H1 (cell line): ENCODE measurements around the gene TEKT5. TPM values are rescaled to one million over a fixed set of nuclear protein-coding genes. Genes with fewer than 3 reads are reported as not detected.

Experiments used
- CTCF ChIA-PET: fragments of 300-600 bp; sonication (Branson Sonifier 250); formaldehyde crosslinking; loops from one replicate; lab custom pipeline; 2021; ENCODE audit not compliant: partially characterized antibody; lab: Charles Lee
- POLR2A ChIA-PET: fragments of 300-600 bp; sonication (Branson Sonifier 250); formaldehyde crosslinking; loops from one replicate; lab custom pipeline; 2021; ENCODE audit warnings: inconsistent platforms; ENCODE audit not compliant: partially characterized antibody; lab: Charles Lee
- DNase-seq, 2 experiments: peaks; one replicate each; pipeline versions ENCODE4 v3.0.0 to v3.0.0-alpha.2; 2010 to 2022; ENCODE audit warnings: low spot score in 2 of 2, low read depth in 1 of 2, mixed read lengths in 1 of 2
- FAIRE-seq: peaks from 2 replicates; lab custom pipeline; 2011; peaks lifted over from hg19 to GRCh38; lab: Jason Lieb, UNC
- H2AFZ ChIP-seq: 2 replicates; pipeline ENCODE4 v1.8.1; 2012; ENCODE audit warnings: low read length, inconsistent platforms
- H2AK5ac ChIP-seq: 2 replicates; pipeline ENCODE4 v1.6.1; 2013; ENCODE audit warnings: low read depth, low read length
- H2BK120ac ChIP-seq: replicated peaks from 2 replicates; pipeline ENCODE3; 2013; ENCODE audit warnings: low read depth, low read length, inconsistent platforms
- H2BK12ac ChIP-seq: 2 replicates; pipeline ENCODE4 v1.6.1; 2013; ENCODE audit warnings: low read depth, low read length
- H2BK15ac ChIP-seq: 2 replicates; pipeline ENCODE4 v1.6.1; 2013; ENCODE audit warnings: low read length
- H2BK20ac ChIP-seq: 2 replicates; pipeline ENCODE4 v1.6.1; 2013; ENCODE audit warnings: low read length
- H2BK5ac ChIP-seq: 2 replicates; pipeline ENCODE4 v1.6.1; 2013; ENCODE audit warnings: low read depth, low read length
- H3K14ac ChIP-seq: 2 replicates; pipeline ENCODE4 v1.6.1; 2013; ENCODE audit warnings: inconsistent platforms; ENCODE audit not compliant: insufficient read length
- H3K18ac ChIP-seq: 2 replicates; pipeline ENCODE4 v1.6.1; 2013; ENCODE audit warnings: low read length; ENCODE audit errors: extremely low read depth
- H3K23ac ChIP-seq: 2 replicates; pipeline ENCODE4 v1.6.1; 2013; ENCODE audit warnings: inconsistent platforms; ENCODE audit not compliant: insufficient read length
- H3K23me2 ChIP-seq: 2 replicates; pipeline ENCODE4 v1.6.1; 2013; ENCODE audit warnings: low read depth, low read length
- H3K27ac ChIP-seq: 2 replicates; pipeline ENCODE4 v1.6.1; 2011; ENCODE audit warnings: low read depth, low read length, inconsistent platforms
- H3K27me3 ChIP-seq, 4 experiments: replicated peaks in 1 of 4; 1 replicate in 1 of 4; 2 replicates in 3 of 4; pipeline versions ENCODE4 v1.6.1 to v1.8.1; 2011 to 2013; ENCODE audit warnings: low read length in 3 of 4, mild to moderate bottlenecking in 3 of 4, inconsistent platforms in 2 of 4, mixed read lengths in 2 of 4, moderate library complexity in 1 of 4; ENCODE audit not compliant: control insufficient read depth in 3 of 4, insufficient read depth in 3 of 4; ENCODE audit errors: extremely low read depth in 1 of 4
- H3K36me3 ChIP-seq, 4 experiments: 2 replicates each; pipeline versions ENCODE4 v1.6.1 to v1.8.1; 2011 to 2013; ENCODE audit warnings: mild to moderate bottlenecking in 4 of 4, low read length in 3 of 4, moderate library complexity in 2 of 4, control low read depth in 1 of 4, inconsistent platforms in 1 of 4; ENCODE audit not compliant: insufficient read depth in 4 of 4, control insufficient read depth in 2 of 4
- H3K4ac ChIP-seq: replicated peaks from 2 replicates; pipeline ENCODE3; 2013; ENCODE audit warnings: low read length, low read depth, mixed read lengths, inconsistent platforms; ENCODE audit not compliant: insufficient read length
- H3K4me1 ChIP-seq, 4 experiments: replicated peaks in 1 of 4; 1 replicate in 1 of 4; 2 replicates in 3 of 4; pipeline versions ENCODE4 v1.6.1 to v1.8.1; 2011 to 2013; ENCODE audit warnings: low read length in 3 of 4, inconsistent platforms in 2 of 4, mixed read lengths in 1 of 4; ENCODE audit not compliant: insufficient read depth in 4 of 4, control insufficient read depth in 3 of 4
- H3K4me2 ChIP-seq, 2 experiments: 2 replicates each; pipeline versions ENCODE4 v1.6.1 to v1.8.1; 2011 to 2013; ENCODE audit warnings: low read depth in 2 of 2, low read length in 2 of 2, control low read depth in 1 of 2, inconsistent platforms in 1 of 2, mild to moderate bottlenecking in 1 of 2; ENCODE audit not compliant: insufficient read depth in 1 of 2
- H3K4me3 ChIP-seq, 4 experiments: fragments of 200-600, 300-600 bp in 1 of 4; sonication (generic), shearing (Covaris generic), sonication (Bioruptor Twin) in 1 of 4; 2 replicates each; pipeline versions ENCODE4 v1.5.1 to v1.8.1; 2011 to 2016; ENCODE audit warnings: low read length in 4 of 4, low read depth in 3 of 4, control low read depth in 2 of 4, inconsistent platforms in 2 of 4, mild to moderate bottlenecking in 2 of 4, mixed read lengths in 1 of 4, moderate library complexity in 1 of 4; ENCODE audit not compliant: insufficient read depth in 2 of 4; ENCODE audit errors: extremely low read depth in 1 of 4
- H3K56ac ChIP-seq: replicated peaks from 2 replicates; pipeline ENCODE3; 2013; ENCODE audit warnings: low read depth, mild to moderate bottlenecking, mixed read lengths, low read length, inconsistent platforms; ENCODE audit not compliant: insufficient read length
- H3K79me1 ChIP-seq: 2 replicates; pipeline ENCODE4 v1.6.1; 2013; ENCODE audit warnings: low read depth, low read length, control low read depth
- H3K79me2 ChIP-seq, 2 experiments: 2 replicates each; pipeline versions ENCODE4 v1.6.1 to v1.8.1; 2012 to 2013; ENCODE audit warnings: low read length in 2 of 2, mild to moderate bottlenecking in 2 of 2, inconsistent platforms in 1 of 2; ENCODE audit not compliant: insufficient read depth in 2 of 2, control insufficient read depth in 1 of 2
- H3K9ac ChIP-seq, 4 experiments: replicated peaks in 1 of 4; 1 replicate in 1 of 4; 2 replicates in 3 of 4; pipeline versions ENCODE4 v1.6.1 to v1.8.1; 2011 to 2013; ENCODE audit warnings: low read depth in 3 of 4, low read length in 3 of 4, control low read depth in 2 of 4, mild to moderate bottlenecking in 2 of 4, moderate library complexity in 2 of 4, inconsistent platforms in 1 of 4; ENCODE audit errors: extremely low read depth in 1 of 4
- H3K9me3 ChIP-seq, 2 experiments: 2 replicates each; pipeline versions ENCODE4 v1.6.1 to v1.8.1; 2012 to 2013; ENCODE audit warnings: mild to moderate bottlenecking in 2 of 2, moderate library complexity in 2 of 2, control low read depth in 1 of 2, inconsistent platforms in 1 of 2, low read depth in 1 of 2, low read length in 1 of 2, mixed read lengths in 1 of 2; ENCODE audit not compliant: insufficient read depth in 2 of 2
- H4K20me1 ChIP-seq, 2 experiments: replicated peaks in 1 of 2; 2 replicates each; pipeline versions ENCODE3 to v1.8.1; 2011 to 2013; ENCODE audit warnings: inconsistent platforms in 2 of 2, low read length in 2 of 2, mild to moderate bottlenecking in 1 of 2; ENCODE audit not compliant: insufficient read depth in 2 of 2, control insufficient read depth in 1 of 2
- H4K5ac ChIP-seq: 2 replicates; pipeline ENCODE4 v1.6.1; 2013; ENCODE audit warnings: low read length, low read depth, mixed read lengths, inconsistent platforms; ENCODE audit not compliant: insufficient read length
- H4K8ac ChIP-seq: 2 replicates; pipeline ENCODE4 v1.8.0; 2013; ENCODE audit warnings: mild to moderate bottlenecking, moderate library complexity, low read length, inconsistent platforms; ENCODE audit not compliant: insufficient read depth; ENCODE audit errors: extremely low read depth
- H4K91ac ChIP-seq: replicated peaks from 2 replicates; pipeline ENCODE3; 2013; ENCODE audit warnings: low read length, mixed read lengths, inconsistent platforms; ENCODE audit not compliant: insufficient read length
- CBX5 ChIP-seq: fragments of 300-800, 300-1000 bp; sonication (generic); IDR thresholded peaks from 2 replicates; pipeline ENCODE4 v1.7.1; 2016; ENCODE audit warnings: antibody characterized with exemption, low read length, low read depth
- CREB1 ChIP-seq: IDR thresholded peaks from 2 replicates; pipeline ENCODE4 v1.6.1; 2012; ENCODE audit warnings: inconsistent platforms
- EZH2 ChIP-seq: fragments of 200-600 bp; sonication (generic); IDR thresholded peaks from 2 replicates; pipeline ENCODE4 v1.7.1; 2012; ENCODE audit warnings: low read depth, mild to moderate bottlenecking, moderate library complexity, low read length, inconsistent platforms; ENCODE audit not compliant: severe bottlenecking
- RFX5 ChIP-seq: IDR thresholded peaks from 2 replicates; pipeline ENCODE4 v1.6.1; 2011; ENCODE audit warnings: low read depth, low read length, improper control_type of control experiment, borderline replicate concordance
- RNF2 ChIP-seq: fragments of 200-900, 300-1000 bp; sonication (generic); IDR thresholded peaks from 2 replicates; pipeline ENCODE4 v1.7.1; 2016; ENCODE audit warnings: borderline replicate concordance, low read depth, mild to moderate bottlenecking, antibody characterized with exemption, low read length; ENCODE audit not compliant: poor library complexity, severe bottlenecking; ENCODE audit errors: missing control alignments
- WGBS, 2 experiments: shearing (Covaris generic) in 1 of 2; methylation state at CpG; one replicate each; pipeline versions ENCODE4 v1.1.6 to v1.1.7; 2013 to 2015; ENCODE audit warnings: low lambda C conversion rate in 2 of 2, mixed read lengths in 2 of 2, inconsistent platforms in 1 of 2, low coverage in 1 of 2, missing lambda C conversion rate in 1 of 2; ENCODE audit not compliant: insufficient replicate concordance in 2 of 2, insufficient coverage in 1 of 2, insufficient read length in 1 of 2; ENCODE audit errors: extremely low coverage in 1 of 2, missing lambda C conversion rate in 1 of 2; 5-methylcytosine and 5-hydroxymethylcytosine counted together
- polyA plus RNA-seq, 7 experiments: library from polyadenylated mRNA; depleted of rRNA in 3 of 7; stranded (reverse) in 5 of 7; unstranded in 2 of 7; fragments of >200 nt in 5 of 7; fragments of 200-250 nt in 2 of 7; gene quantifications; 1 replicate in 5 of 7; 2 replicates in 1 of 7; 4 replicates in 1 of 7; pipeline versions ENCODE4 v1.2.1 to v1.2.3, GENCODE V29; 2011 to 2013; ENCODE audit warnings: missing spikeins in 2 of 7, mixed read lengths in 2 of 7
- total RNA-seq: library from RNA; stranded (reverse); fragmentation: NEBNext Ultra II Directional; extraction: Animal tissue kit (Norgen Biotek cat#: 25700); gene quantifications from 2 replicates; pipeline ENCODE4 v1.2.1, GENCODE V29; 2021

The TEKT5 gene
- total and polyA plus RNA-seq, 2 of the 8 experiments (the other 6 are each of a cell fraction or from before 2014, with no cell fraction given) = 0.95 TPM; not detected in 1

DNA sequence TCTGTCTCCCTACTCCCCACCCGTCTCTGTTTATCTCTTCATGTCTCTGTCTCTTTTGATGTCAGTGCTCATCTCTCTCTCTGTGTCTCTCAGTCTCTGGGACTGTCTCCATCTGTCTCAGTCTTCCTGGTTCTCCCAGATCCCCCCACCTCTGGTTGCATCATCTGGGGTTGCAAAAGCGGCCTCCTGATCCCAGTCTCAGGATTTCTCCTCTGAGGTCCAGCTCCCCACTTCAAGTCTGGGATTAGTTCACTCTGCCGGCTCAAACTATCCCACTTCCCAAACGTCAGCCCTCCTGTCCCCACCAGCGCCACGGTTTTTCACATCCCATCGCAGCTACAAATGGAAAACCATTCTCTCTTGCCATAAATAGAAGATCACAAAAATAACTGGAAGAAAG lies 9.0 kb downstream of the TEKT5 start:
- Histone ChIP-seq H2BK15ac (no peak overlapping the region), H2BK12ac (no peak overlapping the region), H3K36me3 (no peaks in the 10 kb centered on the region), H4K8ac (no peak overlapping the region), H2AFZ (no peak overlapping the region), H3K27ac (no peak overlapping the region), H3K56ac (no peak overlapping the region), H3K4ac (no peak overlapping the region), H3K23me2 (no peaks in the 10 kb centered on the region), H3K9ac (no peak overlapping the region), H3K79me2 (no peaks in the 10 kb centered on the region), H4K5ac (no peak overlapping the region), H2BK120ac (no peak overlapping the region), H3K27me3 (no peaks in the 10 kb centered on the region), H4K20me1 (no peaks in the 10 kb centered on the region), H3K23ac (no peak overlapping the region), H2AK5ac (no peak overlapping the region), H3K18ac (no peak overlapping the region), H3K79me1 (no peaks in the 10 kb centered on the region), H2BK5ac (no peak overlapping the region), H3K9me3 (no peaks in the 10 kb centered on the region), H3K4me3 (no peak overlapping the region), H2BK20ac (no peak overlapping the region), H3K4me2 (no peak overlapping the region), H3K4me1 (no peaks in the 10 kb centered on the region), H3K14ac (no peak overlapping the region), H4K91ac (no peak overlapping the region)
- CTCF ChIA-PET = no interaction called here
- 84% methylated on average over 7 of the region's 7 CpGs; no CpG with 5 or more reads in 1 of the 2 experiments for WGBS, 2 experiments
- no peak for FAIRE-seq
- POLR2A ChIA-PET = no interaction called here
- no peak for DNase-seq
- no peak for TF ChIP-seq EZH2
- no peak for TF ChIP-seq CREB1
- no peak for TF ChIP-seq RNF2
- TF ChIP-seq RFX5 = no peak
- TF ChIP-seq CBX5 = no peak
